ENCODE measurements around the gene ATP5PD.

DNA sequence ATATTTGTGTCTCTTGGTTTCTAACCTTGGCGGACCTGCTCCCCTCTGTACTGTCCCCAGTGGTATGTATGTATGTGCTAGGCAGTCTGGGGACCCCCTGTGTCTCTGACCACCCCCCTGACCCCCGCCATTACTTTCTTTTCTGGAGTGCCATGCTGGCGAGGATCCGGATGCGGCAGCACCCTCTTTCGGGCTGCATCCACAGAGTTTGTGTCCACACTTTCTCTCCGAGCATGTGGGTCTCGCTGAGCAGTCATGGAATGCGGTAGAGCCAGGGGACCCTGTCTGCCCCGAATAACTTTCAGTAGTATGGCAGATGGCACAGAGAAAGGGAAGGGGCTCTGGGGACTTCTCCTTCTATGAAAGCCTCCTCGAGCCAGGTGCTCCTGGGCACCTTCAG lies 17.3 kb upstream of the ATP5PD start:
- TF ChIP-seq POLR2A (IDR thresholded peaks at IDR 0.05; ENCODE audit: low read depth, low read length) (no peak), POLR2AphosphoS5 (IDR thresholded peaks at IDR 0.05; ENCODE audit: low read depth, low read length) (no peak)
